Kidney epithelial cell (primary cell): ENCODE results near the gene TCF7L1. TPM values are rescaled to one million over a fixed set of nuclear protein-coding genes. Genes with fewer than 3 reads are reported as not detected.

Experiments used
- DNase-seq: peaks from one replicate; pipeline ENCODE4 v3.0.0-alpha.2; 2010; ENCODE audit warnings: low read depth
- H3K27me3 ChIP-seq: 2 replicates; pipeline ENCODE4 v1.6.0; 2011; ENCODE audit warnings: low read length; ENCODE audit not compliant: control insufficient read depth, insufficient read depth
- H3K36me3 ChIP-seq: 2 replicates; pipeline ENCODE4 v1.5.1; 2011; ENCODE audit warnings: low read length; ENCODE audit not compliant: control insufficient read depth, insufficient read depth
- H3K4me3 ChIP-seq: 2 replicates; pipeline ENCODE4 v1.5.1; 2011; ENCODE audit warnings: low read depth, mild to moderate bottlenecking, control low read depth, low read length
- CTCF ChIP-seq: IDR thresholded peaks from 2 replicates; pipeline ENCODE4 v1.5.1; 2011; ENCODE audit warnings: mild to moderate bottlenecking, moderate library complexity, low read length, control low read depth, inconsistent platforms; ENCODE audit not compliant: insufficient read depth, poor library complexity, severe bottlenecking
- total RNA-seq: library from RNA; depleted of rRNA; stranded (reverse); fragments of >200 nt; gene quantifications from 2 replicates; pipeline ENCODE4 v1.2.3, GENCODE V29; 2015

Gene TCF7L1
- total RNA-seq, 1 donor from 2014 or later, result 4.3 TPM

GRCh38 chr2:85185431-85185940 is 52.3 kb downstream of the TCF7L1 start:
- Histone ChIP-seq H3K27me3 (no peaks in the 10 kb centered on the region), H3K36me3 (no peaks in the 10 kb centered on the region), H3K4me3 (no peak overlapping the region)
- no peak for DNase-seq
- no peak for TF ChIP-seq CTCF

GRCh38 chr2:85187069-85187468 is 53.9 kb downstream of the TCF7L1 start:
- Histone ChIP-seq H3K4me3 (no peak overlapping the region), H3K36me3 (no peaks in the 10 kb centered on the region), H3K27me3 (no peaks in the 10 kb centered on the region)
- no peak for DNase-seq
- no peak for TF ChIP-seq CTCF

DNA sequence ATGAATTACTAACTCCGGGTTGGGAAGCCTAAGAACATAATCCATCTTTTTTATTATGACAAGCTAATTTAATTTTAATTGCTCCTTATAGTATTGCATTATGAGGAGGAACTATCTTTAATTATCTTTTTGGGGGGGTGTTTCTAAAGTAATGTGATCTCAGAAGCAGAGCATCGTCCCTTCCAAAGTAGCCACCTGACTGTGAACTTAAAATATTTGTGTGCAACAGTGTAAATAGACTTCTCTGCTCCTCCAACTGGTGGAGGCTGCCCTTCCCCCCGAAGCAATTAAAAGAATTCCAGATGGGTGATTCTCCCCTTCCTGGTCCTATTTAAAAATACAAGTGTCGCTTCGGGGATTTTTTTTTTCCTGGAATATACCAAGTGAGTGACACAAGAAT is 55.7 kb downstream of the TCF7L1 start:
- H3K27me3 ChIP-seq, result no peaks in the 10 kb centered on the region
- DNase-seq, result no peak
- TF ChIP-seq CTCF, result no peak
- H3K36me3 ChIP-seq, result no peaks in the 10 kb centered on the region
- H3K4me3 ChIP-seq, result no peak overlapping the region

- Histone ChIP-seq H3K4me3 (no peak overlapping the region), H3K36me3 (no peaks in the 10 kb centered on the region), H3K27me3 (no peaks in the 10 kb centered on the region)
- no peak for TF ChIP-seq CTCF
- no peak for DNase-seq
Observed at GRCh38 chr2:85189606-85190270, 56.5 kb downstream of the TCF7L1 start.

GRCh38 chr2:85191157-85191556 is 58.0 kb downstream of the TCF7L1 start:
- Histone ChIP-seq H3K4me3 (no peak overlapping the region), H3K36me3 (no peaks in the 10 kb centered on the region), H3K27me3 (no peaks in the 10 kb centered on the region)
- no peak for TF ChIP-seq CTCF
- DNase-seq, result no peak
